Stimulated activated effector memory CD8-positive, alpha-beta T cell treated with anti-CD3 and anti-CD28 coated beads, Interleukin-12 subunit alpha, Interleukin-12 subunit beta, amount 100 ng/mL, for 72 hours (primary cell): ENCODE measurements around the gene NOL11.
"Not testable (repeated sequence)": the region's sequence is repeated elsewhere in the genome, so short reads cannot be mapped to it uniquely, and the experiment has no call there.

Source experiments
- ATAC-seq: fragments of 150-1000 bp; cut with Tn5 transposase; 2 replicates; pipeline ENCODE4 v1.10.0; 2021
- DNase-seq, 2 donors: peaks; one replicate each; pipeline ENCODE4 v3.0.0; 2021 to 2022; ENCODE audit warnings: low spot score in 2 of 2
- H3K27ac Mint-ChIP-seq: one replicate; pipeline ENCODE4 v1.8.0; 2022; ENCODE audit warnings: mild to moderate bottlenecking, mixed read lengths
- H3K36me3 Mint-ChIP-seq: one replicate; pipeline ENCODE4 v1.8.0; 2022; ENCODE audit warnings: mild to moderate bottlenecking, mixed read lengths
- H3K4me1 Mint-ChIP-seq: one replicate; pipeline ENCODE4 v1.8.0; 2022; ENCODE audit warnings: mixed read lengths
- H3K4me3 Mint-ChIP-seq: one replicate; pipeline ENCODE4 v1.8.0; 2022; ENCODE audit warnings: mild to moderate bottlenecking, mixed read lengths
- H3K9me3 Mint-ChIP-seq: one replicate; pipeline ENCODE4 v1.8.0; 2022; ENCODE audit warnings: mixed read lengths

Gene NOL11

DNA sequence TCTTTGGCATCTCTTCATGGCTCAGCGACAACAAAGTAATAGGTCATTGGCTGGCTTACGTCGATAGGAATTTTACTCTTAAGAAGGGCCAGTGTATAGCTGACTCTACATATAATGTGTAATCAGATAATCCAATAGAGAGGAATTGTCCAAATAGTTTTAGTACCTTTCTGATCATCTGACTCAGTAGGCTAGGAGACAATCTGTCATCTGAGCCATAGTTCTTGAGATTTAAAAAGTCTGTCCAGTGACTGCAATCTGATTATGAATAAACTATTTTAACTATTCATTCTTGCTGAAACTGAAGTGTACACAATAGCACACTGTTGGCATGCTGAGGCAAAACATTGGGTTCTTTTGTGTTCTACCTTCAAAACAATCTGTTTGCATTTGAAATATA, 21.4 kb upstream of the NOL11 start:
- DNase-seq (no peak), ATAC-seq (no peak)
- H3K9me3 Mint-ChIP-seq = no peaks in the 10 kb centered on the region
- H3K4me1 Mint-ChIP-seq = no peaks in the 10 kb centered on the region
- peaks cover 32% of the 10 kb centered on the region for H3K36me3 Mint-ChIP-seq
- H3K4me3 Mint-ChIP-seq = no peak overlapping the region
- H3K27ac Mint-ChIP-seq = no peak overlapping the region

GRCh38 chr17:67696853-67697498, 20.8 kb upstream of the NOL11 start:
- ATAC-seq = no peak
- no peak overlapping the region for H3K27ac Mint-ChIP-seq

DNA sequence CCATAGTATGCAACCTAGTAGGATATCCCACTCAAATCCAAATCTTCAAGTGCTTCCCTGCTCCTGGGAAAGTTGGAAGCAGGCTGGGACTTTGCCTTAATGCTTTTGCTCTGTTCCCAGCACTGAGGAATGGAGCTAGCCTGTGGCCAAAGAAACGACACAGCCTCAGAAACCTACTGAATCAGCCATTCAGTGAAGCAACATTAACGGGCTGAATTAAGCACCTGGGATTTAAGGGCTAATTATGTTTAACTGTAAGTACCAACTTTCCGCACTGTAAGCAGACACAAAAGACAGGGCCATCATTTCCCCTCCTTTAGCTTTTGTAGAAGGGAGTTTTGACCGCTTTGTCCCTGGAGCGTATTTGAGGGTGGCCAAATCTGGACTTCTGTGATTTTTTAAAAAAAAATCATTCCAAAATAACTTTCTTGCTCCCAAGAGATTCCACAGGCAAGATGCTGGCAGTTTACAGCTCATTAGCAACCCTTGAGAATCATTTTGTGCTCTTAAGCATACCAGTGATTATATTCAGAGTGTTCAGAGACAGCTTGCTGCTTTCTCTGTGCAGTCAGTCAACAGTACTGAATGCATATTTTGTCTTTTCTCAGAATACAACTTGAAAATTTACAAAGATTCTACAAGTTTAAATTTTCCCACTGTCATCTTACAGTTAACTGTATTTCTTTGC, 17.6 kb upstream of the NOL11 start:
- Mint-ChIP-seq H3K27ac (no peak overlapping the region), H3K9me3 (no peaks in the 10 kb centered on the region), H3K36me3 (peaks cover 5% of the 10 kb centered on the region), H3K4me1 (no peaks in the 10 kb centered on the region), H3K4me3 (no peak overlapping the region)
- no peak for ATAC-seq
- no peak for DNase-seq

More at GRCh38 chr17:67696853-67697498, 20.8 kb upstream of the NOL11 start:
- peaks cover 26% of the 10 kb centered on the region for H3K36me3 Mint-ChIP-seq
- H3K4me1 Mint-ChIP-seq = no peaks in the 10 kb centered on the region
- H3K9me3 Mint-ChIP-seq = no peaks in the 10 kb centered on the region
- H3K4me3 Mint-ChIP-seq = no peak overlapping the region
- no peak for DNase-seq

- Mint-ChIP-seq H3K9me3 (no peaks in the 10 kb centered on the region), H3K36me3 (peaks cover 5% of the 10 kb centered on the region), H3K27ac (no peak overlapping the region), H3K4me3 (no peak overlapping the region), H3K4me1 (no peaks in the 10 kb centered on the region)
- ATAC-seq = no peak
- no peak for DNase-seq
Observed at GRCh38 chr17:67700725-67701119, 17.0 kb upstream of the NOL11 start.

DNA sequence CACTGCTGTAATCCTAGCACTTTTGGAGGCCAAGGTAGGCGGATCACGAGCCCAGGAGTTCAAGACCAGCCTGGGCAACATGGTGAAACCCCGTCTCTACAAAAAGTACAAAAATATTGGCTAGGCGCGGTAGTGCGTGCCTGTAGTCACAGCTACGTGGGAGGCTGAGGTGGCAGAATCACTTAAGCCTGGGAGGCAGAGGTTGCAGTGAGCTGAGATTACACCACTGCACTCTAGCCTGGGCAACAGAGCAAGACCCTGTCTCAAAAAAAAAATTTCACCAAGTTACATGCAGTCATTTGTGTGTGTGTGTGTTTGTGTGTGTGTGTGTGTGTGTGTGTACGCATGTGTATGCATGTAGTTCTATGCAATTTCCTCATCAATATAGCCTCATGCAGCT, 14.9 kb upstream of the NOL11 start:
- not testable (repeated sequence) for ATAC-seq

GRCh38 chr17:67707442-67707841, 10.3 kb upstream of the NOL11 start:
- H3K4me3 Mint-ChIP-seq = no peak overlapping the region
- H3K27ac Mint-ChIP-seq = no peak overlapping the region
- DNase-seq (no peak), ATAC-seq (no peak)
- H3K4me1 Mint-ChIP-seq = no peaks in the 10 kb centered on the region
- no peaks in the 10 kb centered on the region for H3K9me3 Mint-ChIP-seq
- H3K36me3 Mint-ChIP-seq = peaks cover 5% of the 10 kb centered on the region

More for the DNA sequence above, 14.9 kb upstream of the NOL11 start:
- DNase-seq, H3K4me3 Mint-ChIP-seq, H3K36me3 Mint-ChIP-seq, H3K9me3 Mint-ChIP-seq, H3K27ac Mint-ChIP-seq, H3K4me1 Mint-ChIP-seq: not testable (repeated sequence)

DNA sequence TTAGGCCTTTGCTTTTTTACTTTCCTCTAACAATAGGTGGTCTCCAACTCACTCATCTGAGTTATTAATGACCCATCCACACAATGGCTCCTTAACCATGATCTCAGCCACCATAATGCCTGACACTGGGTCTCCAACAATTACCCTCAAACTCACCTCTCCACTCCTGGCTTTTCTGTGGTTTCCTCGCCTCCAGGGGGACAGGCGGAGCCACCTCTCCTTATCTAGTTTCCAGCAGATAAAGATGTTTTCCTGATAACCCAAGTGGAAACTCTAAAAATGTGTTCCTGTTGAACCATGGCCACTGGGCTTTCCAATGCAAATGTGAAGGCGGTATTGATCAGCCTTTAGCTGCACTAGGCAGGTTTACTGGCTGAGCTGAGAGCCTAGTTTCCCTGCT, 9.4 kb upstream of the NOL11 start:
- no peaks in the 10 kb centered on the region for H3K9me3 Mint-ChIP-seq

GRCh38 chr17:67711916-67712315, 5.8 kb upstream of the NOL11 start:
- no peaks in the 10 kb centered on the region for H3K9me3 Mint-ChIP-seq

More for the DNA sequence above, 9.4 kb upstream of the NOL11 start:
- Mint-ChIP-seq H3K36me3 (peaks cover 5% of the 10 kb centered on the region), H3K4me3 (no peak overlapping the region), H3K27ac (no peak overlapping the region), H3K4me1 (no peaks in the 10 kb centered on the region)
- ATAC-seq (no peak), DNase-seq (no peak)

DNA sequence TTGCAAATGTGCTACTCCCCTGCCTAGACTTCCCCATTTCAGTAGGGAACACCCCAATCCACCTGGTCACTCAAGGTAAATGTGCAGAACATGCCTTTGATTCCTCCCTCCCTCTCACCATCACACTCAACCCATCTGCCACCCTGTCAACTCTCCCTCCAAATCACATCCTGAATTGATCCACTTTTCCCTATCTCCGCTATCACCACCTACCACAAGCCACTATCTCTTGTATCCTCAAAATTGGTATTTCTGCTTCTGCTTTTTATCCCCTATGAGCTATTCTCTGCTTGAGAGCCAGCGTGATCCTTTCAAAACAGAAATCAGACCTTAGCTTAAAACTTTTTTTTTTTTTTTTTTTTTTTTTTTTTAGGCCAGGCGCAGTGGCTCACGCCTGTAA, 5.4 kb upstream of the NOL11 start:
- H3K27ac Mint-ChIP-seq = no peak overlapping the region
- H3K4me1 Mint-ChIP-seq = peaks cover 10% of the 10 kb centered on the region
- no peak overlapping the region for H3K4me3 Mint-ChIP-seq
- no peak for ATAC-seq
- peaks cover 2% of the 10 kb centered on the region for H3K36me3 Mint-ChIP-seq
- no peak for DNase-seq
- no peaks in the 10 kb centered on the region for H3K9me3 Mint-ChIP-seq

More at GRCh38 chr17:67711916-67712315, 5.8 kb upstream of the NOL11 start:
- no peak for ATAC-seq
- DNase-seq = no peak
- Mint-ChIP-seq H3K36me3 (no peaks in the 10 kb centered on the region), H3K27ac (no peak overlapping the region), H3K4me1 (peaks cover 8% of the 10 kb centered on the region), H3K4me3 (no peak overlapping the region)

- ATAC-seq = no peak
- DNase-seq = no peak
- Mint-ChIP-seq H3K9me3 (no peaks in the 10 kb centered on the region), H3K27ac (no peak overlapping the region), H3K4me1 (peaks cover 18% of the 10 kb centered on the region), H3K36me3 (peaks cover 10% of the 10 kb centered on the region), H3K4me3 (no peak overlapping the region)
Observed at GRCh38 chr17:67713169-67713568, 4.6 kb upstream of the NOL11 start.

GRCh38 chr17:67716405-67716798, 1.3 kb upstream of the NOL11 start:
- Mint-ChIP-seq H3K9me3 (no peaks in the 10 kb centered on the region), H3K4me3 (peak overlapping the region; percentile 100), H3K27ac (no peak overlapping the region)

GRCh38 chr17:67717192-67717623, 528 bp upstream of the NOL11 start:
- peaks cover 45% of the 10 kb centered on the region for H3K36me3 Mint-ChIP-seq
- H3K9me3 Mint-ChIP-seq = no peaks in the 10 kb centered on the region
- H3K4me3 Mint-ChIP-seq = peak overlapping the region; percentile 100
- peak overlapping the region; percentile 99 for H3K27ac Mint-ChIP-seq
- peaks cover 24% of the 10 kb centered on the region for H3K4me1 Mint-ChIP-seq
- DNase-seq (peak in 1 of 2 donors; percentile 53), ATAC-seq (no peak)

More at GRCh38 chr17:67716405-67716798, 1.3 kb upstream of the NOL11 start:
- ATAC-seq (no peak), DNase-seq (no peak)
- Mint-ChIP-seq H3K36me3 (peaks cover 37% of the 10 kb centered on the region), H3K4me1 (peaks cover 24% of the 10 kb centered on the region)

DNA sequence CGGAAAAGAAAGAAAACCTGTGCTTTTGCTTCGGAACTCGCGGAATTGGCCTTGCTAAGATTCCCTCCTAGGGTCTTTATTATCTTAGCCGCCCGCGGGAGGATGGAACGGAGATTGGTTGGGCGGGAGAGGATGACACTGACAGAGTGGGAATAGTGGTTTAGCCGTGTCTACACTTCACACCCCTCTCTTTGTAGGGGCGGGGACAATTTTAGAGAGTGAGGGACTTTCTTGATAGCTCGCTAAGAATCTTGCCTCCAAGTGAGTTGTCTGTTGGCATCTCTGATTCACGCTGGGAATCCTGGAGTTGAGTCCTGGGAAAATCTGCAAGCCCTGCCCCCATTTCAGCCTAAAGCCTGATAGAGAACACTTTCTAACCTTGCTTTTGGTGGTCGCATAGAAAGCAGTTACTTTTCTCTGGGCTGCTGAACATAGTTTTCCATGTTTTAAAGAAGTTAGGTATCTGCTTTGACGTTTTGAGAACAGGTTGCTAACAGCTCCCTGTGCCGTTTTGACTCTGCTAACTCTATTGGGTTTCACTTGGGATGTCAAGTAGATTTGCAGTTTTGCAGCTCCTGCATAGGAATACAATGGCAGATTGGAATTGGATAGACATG, 697 bp downstream of the NOL11 start:
- ATAC-seq = peak; percentile 53
- peak overlapping the region; percentile 99 for H3K27ac Mint-ChIP-seq
- H3K4me3 Mint-ChIP-seq = peak overlapping the region; percentile 100
- peaks cover 58% of the 10 kb centered on the region for H3K36me3 Mint-ChIP-seq
- H3K4me1 Mint-ChIP-seq = peaks cover 24% of the 10 kb centered on the region
- peak in 1 of 2 donors; percentile 7 for DNase-seq
- no peaks in the 10 kb centered on the region for H3K9me3 Mint-ChIP-seq

DNA sequence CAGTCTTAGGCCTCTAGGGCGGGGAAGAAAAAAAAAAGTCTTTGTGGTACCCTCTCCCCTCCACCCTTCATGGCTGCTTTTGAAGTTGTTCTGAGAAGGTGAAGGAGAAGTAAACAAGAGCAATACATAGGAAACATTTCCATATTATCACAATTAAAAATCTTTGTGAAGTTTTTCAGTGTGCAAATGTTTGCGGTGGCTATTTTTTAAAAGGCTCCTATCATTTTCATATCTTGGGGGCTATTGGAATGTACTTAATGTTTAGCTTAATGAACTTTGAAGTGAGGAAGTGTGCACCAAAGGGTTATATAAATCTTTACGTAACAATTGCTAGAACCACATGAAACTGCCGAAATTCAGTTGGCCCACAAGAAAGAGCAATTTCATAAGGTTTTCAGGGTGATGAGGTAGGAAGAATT, 7.6 kb downstream of the NOL11 start:
- Mint-ChIP-seq H3K4me1 (peaks cover 6% of the 10 kb centered on the region), H3K36me3 (peaks cover 100% of the 10 kb centered on the region), H3K4me3 (no peak overlapping the region), H3K27ac (no peak overlapping the region), H3K9me3 (no peaks in the 10 kb centered on the region)
- no peak for DNase-seq
- no peak for ATAC-seq

- DNase-seq (no peak), ATAC-seq (no peak)
- H3K9me3 Mint-ChIP-seq = no peaks in the 10 kb centered on the region
- H3K27ac Mint-ChIP-seq = no peak overlapping the region
- peaks cover 100% of the 10 kb centered on the region for H3K36me3 Mint-ChIP-seq
- no peak overlapping the region for H3K4me3 Mint-ChIP-seq
- H3K4me1 Mint-ChIP-seq = peaks cover 6% of the 10 kb centered on the region
Observed at GRCh38 chr17:67725807-67726206, 8.1 kb downstream of the NOL11 start.
